GM23338 (cell line): ENCODE results near the gene TMEM132D. TPM values are rescaled to one million over a fixed set of nuclear protein-coding genes. Genes with fewer than 3 reads are reported as not detected.

Experiments used
- ATAC-seq: fragments of 200-7000 bp; cut with Tn5 transposase; 3 replicates; pipeline ENCODE4 v1.9.1; 2020
- DNase-seq: peaks from one replicate; pipeline ENCODE4 v3.0.0-alpha.2; 2015; ENCODE audit warnings: low spot score
- H2AFZ ChIP-seq: fragments of 200-600 bp; sonication (generic); 2 replicates; pipeline ENCODE4 v1.8.0; 2016; ENCODE audit warnings: antibody characterized with exemption, mild to moderate bottlenecking, moderate library complexity
- H3F3A ChIP-seq: fragments of 200-600 bp; sonication (generic); replicated peaks from 2 replicates; pipeline ENCODE4 v1.8.0; 2017; ENCODE audit warnings: antibody characterized with exemption, mixed run types, low read depth
- H3K27ac ChIP-seq: fragments of 200-600 bp; sonication (generic); 2 replicates; pipeline ENCODE4 v1.6.1; 2016; ENCODE audit warnings: low read depth
- H3K27me3 ChIP-seq: fragments of 200-600 bp; sonication (generic); 2 replicates; pipeline ENCODE4 v1.8.0; 2016; ENCODE audit warnings: mild to moderate bottlenecking, mixed run types, moderate library complexity; ENCODE audit not compliant: insufficient read depth
- H3K36me3 ChIP-seq: fragments of 200-600 bp; sonication (generic); 2 replicates; pipeline ENCODE4 v1.8.0; 2016; ENCODE audit warnings: mild to moderate bottlenecking; ENCODE audit not compliant: insufficient read depth
- H3K4me1 ChIP-seq: fragments of 200-600 bp; sonication (generic); 2 replicates; pipeline ENCODE4 v1.8.0; 2016; ENCODE audit warnings: mild to moderate bottlenecking, moderate library complexity; ENCODE audit not compliant: insufficient read depth
- H3K4me2 ChIP-seq: fragments of 200-600 bp; sonication (generic); 2 replicates; pipeline ENCODE4 v1.7.1; 2017; ENCODE audit warnings: mixed run types
- H3K4me3 ChIP-seq: fragments of 200-600 bp; sonication (generic); 2 replicates; pipeline ENCODE4 v1.6.1; 2016; ENCODE audit warnings: mixed run types
- H3K79me2 ChIP-seq: fragments of 200-600 bp; sonication (generic); replicated peaks from 2 replicates; pipeline ENCODE4 v1.8.0; 2017; ENCODE audit warnings: mild to moderate bottlenecking; ENCODE audit not compliant: insufficient read depth
- H3K9me2 ChIP-seq: fragments of 200-600 bp; sonication (generic); 2 replicates; pipeline ENCODE4 v1.8.0; 2017; ENCODE audit not compliant: insufficient read depth
- H4K20me1 ChIP-seq: fragments of 200-600 bp; sonication (generic); replicated peaks from 2 replicates; pipeline ENCODE4 v1.8.0; 2017; ENCODE audit warnings: mild to moderate bottlenecking; ENCODE audit not compliant: insufficient read depth
- H3K27ac Mint-ChIP-seq: 2 replicates; pipeline ENCODE4 v1.8.0; 2020; ENCODE audit warnings: inconsistent platforms, mild to moderate bottlenecking, moderate library complexity, mixed read lengths
- H3K27me3 Mint-ChIP-seq: 3 replicates; pipeline ENCODE4 v1.8.0; 2022; ENCODE audit warnings: low read depth, mild to moderate bottlenecking, moderate library complexity, mixed read lengths, inconsistent platforms; ENCODE audit not compliant: insufficient read depth, poor library complexity
- H3K36me3 Mint-ChIP-seq: 3 replicates; pipeline ENCODE4 v1.8.0; 2021; ENCODE audit warnings: low read depth, mild to moderate bottlenecking, inconsistent platforms, moderate library complexity, mixed read lengths
- H3K4me1 Mint-ChIP-seq: 3 replicates; pipeline ENCODE4 v1.8.0; 2020; ENCODE audit warnings: mild to moderate bottlenecking, inconsistent platforms, mixed read lengths
- H3K4me3 Mint-ChIP-seq: 3 replicates; pipeline ENCODE4 v1.8.0; 2021; ENCODE audit warnings: moderate library complexity, mild to moderate bottlenecking, inconsistent platforms, mixed read lengths
- H3K9me3 Mint-ChIP-seq: 3 replicates; pipeline ENCODE4 v1.8.0; 2020; ENCODE audit warnings: moderate library complexity, mild to moderate bottlenecking, inconsistent platforms, mixed read lengths
- CREB1 ChIP-seq: fragments of 250-450 bp; sonication (Bioruptor Pico); IDR thresholded peaks from 2 replicates; pipeline ENCODE4 v1.5.0; 2020; ENCODE audit warnings: low read depth, mild to moderate bottlenecking, moderate library complexity
- EZH2 ChIP-seq: fragments of 200-600 bp; sonication (generic); IDR thresholded peaks from one replicate; pipeline ENCODE4 v1.8.0; 2017; ENCODE audit warnings: antibody characterized with exemption, mild to moderate bottlenecking, low read depth; ENCODE audit not compliant: unreplicated experiment
- EZH2phosphoT487 ChIP-seq: fragments of 200-600 bp; sonication (generic); IDR thresholded peaks from one replicate; pipeline ENCODE4 v1.8.1; 2018; ENCODE audit warnings: antibody characterized with exemption; ENCODE audit not compliant: unreplicated experiment
- JUNB ChIP-seq: IDR thresholded peaks from one replicate; pipeline ENCODE4 v1.6.1; 2016; ENCODE audit warnings: antibody characterized with exemption; ENCODE audit not compliant: unreplicated experiment
- NANOG ChIP-seq: IDR thresholded peaks from 2 replicates; pipeline ENCODE4 v1.6.1; 2016; ENCODE audit warnings: antibody characterized with exemption, borderline replicate concordance
- POLR2AphosphoS5 ChIP-seq: IDR thresholded peaks from 2 replicates; pipeline ENCODE4 v1.6.1; 2016; ENCODE audit warnings: antibody characterized with exemption, low read depth
- STAT1 ChIP-seq: IDR thresholded peaks from one replicate; pipeline ENCODE4 v1.6.1; 2016; ENCODE audit warnings: antibody characterized with exemption; ENCODE audit not compliant: unreplicated experiment
- ZNF114 ChIP-seq: fragments of 250-450 bp; sonication (Bioruptor Pico); IDR thresholded peaks from 2 replicates; pipeline ENCODE4 v1.5.0; 2020; ENCODE audit warnings: mild to moderate bottlenecking, moderate library complexity
- ZNF331 ChIP-seq: fragments of 250-450 bp; sonication (Bioruptor Pico); IDR thresholded peaks from 2 replicates; pipeline ENCODE4 v1.5.0; 2020; ENCODE audit warnings: low read depth, mild to moderate bottlenecking, moderate library complexity
- polyA plus RNA-seq: library from polyadenylated mRNA; unstranded; fragments of >200 nt; fragmentation: Nextera tagmentation; extraction: Ambion mirVana; gene quantifications from 2 replicates; pipeline ENCODE4 v1.2.1, GENCODE V29; 2016
- total RNA-seq: library from RNA; depleted of rRNA; stranded (reverse); fragments of >200 nt; shearing (Covaris generic); gene quantifications from 2 replicates; pipeline ENCODE4 v1.2.3, GENCODE V29; 2014
- TF ChIP-seq, protein P1 (sequence below), 2 experiments: fragments of 200-600 bp in 1 of 2; sonication (generic) in 1 of 2; conservative IDR thresholded peaks; 2 replicates each; pipeline versions ENCODE4 v1.5.1 to v1.6.1; 2016 to 2017; ENCODE audit warnings: antibody characterized with exemption in 2 of 2, low read depth in 2 of 2, mild to moderate bottlenecking in 2 of 2, moderate library complexity in 1 of 2
- TF ChIP-seq, protein P2 (sequence below): IDR thresholded peaks from one replicate; pipeline ENCODE4 v1.6.1; 2018; ENCODE audit warnings: antibody characterized with exemption; ENCODE audit not compliant: unreplicated experiment
- TF ChIP-seq, protein P3 (sequence below): IDR thresholded peaks from 2 replicates; pipeline ENCODE4 v1.6.1; 2016; ENCODE audit warnings: antibody characterized with exemption

The TMEM132D gene
- total and polyA plus RNA-seq, 2 experiments from 2014 or later = 0.44 to 5.3 TPM

DNA sequence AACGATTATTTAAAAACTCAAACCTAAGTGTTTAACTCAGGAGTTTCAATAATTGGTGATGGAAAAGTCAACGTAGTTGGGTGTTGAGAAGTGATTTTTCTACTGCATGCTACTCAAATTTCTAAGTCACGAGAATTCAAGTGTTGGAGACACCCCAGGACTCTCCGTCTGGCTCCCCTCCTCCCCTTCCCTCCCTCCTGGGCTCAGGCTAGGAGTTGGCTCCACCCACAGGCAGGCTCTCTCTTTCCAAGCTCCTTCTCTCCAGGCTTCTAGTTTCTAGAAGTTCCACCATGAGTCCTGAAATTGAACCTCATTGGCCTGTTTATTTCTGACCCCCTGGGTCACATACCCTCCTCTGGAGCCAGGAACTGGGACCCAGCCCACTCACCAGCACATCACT, 73.0 kb downstream of the TMEM132D start:
- Histone ChIP-seq H3K4me1 (peaks cover 19% of the 10 kb centered on the region), H3K79me2 (no peaks in the 10 kb centered on the region; the same call in 1 of the 2 replicates), H2AFZ (no peak overlapping the region), H3F3A (no peaks in the 10 kb centered on the region), H3K4me2 (no peak overlapping the region), H3K4me3 (no peak overlapping the region), H3K27ac (no peak overlapping the region), H3K36me3 (no peaks in the 10 kb centered on the region), H4K20me1 (no peaks in the 10 kb centered on the region), H3K27me3 (no peaks in the 10 kb centered on the region), H3K9me2 (no peaks in the 10 kb centered on the region)
- TF ChIP-seq, protein P1, sequence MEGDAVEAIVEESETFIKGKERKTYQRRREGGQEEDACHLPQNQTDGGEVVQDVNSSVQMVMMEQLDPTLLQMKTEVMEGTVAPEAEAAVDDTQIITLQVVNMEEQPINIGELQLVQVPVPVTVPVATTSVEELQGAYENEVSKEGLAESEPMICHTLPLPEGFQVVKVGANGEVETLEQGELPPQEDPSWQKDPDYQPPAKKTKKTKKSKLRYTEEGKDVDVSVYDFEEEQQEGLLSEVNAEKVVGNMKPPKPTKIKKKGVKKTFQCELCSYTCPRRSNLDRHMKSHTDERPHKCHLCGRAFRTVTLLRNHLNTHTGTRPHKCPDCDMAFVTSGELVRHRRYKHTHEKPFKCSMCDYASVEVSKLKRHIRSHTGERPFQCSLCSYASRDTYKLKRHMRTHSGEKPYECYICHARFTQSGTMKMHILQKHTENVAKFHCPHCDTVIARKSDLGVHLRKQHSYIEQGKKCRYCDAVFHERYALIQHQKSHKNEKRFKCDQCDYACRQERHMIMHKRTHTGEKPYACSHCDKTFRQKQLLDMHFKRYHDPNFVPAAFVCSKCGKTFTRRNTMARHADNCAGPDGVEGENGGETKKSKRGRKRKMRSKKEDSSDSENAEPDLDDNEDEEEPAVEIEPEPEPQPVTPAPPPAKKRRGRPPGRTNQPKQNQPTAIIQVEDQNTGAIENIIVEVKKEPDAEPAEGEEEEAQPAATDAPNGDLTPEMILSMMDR (conservative IDR thresholded peaks at IDR 0.05; ENCODE audit: low read depth in 2 of 2) = peak in 1 of 2 experiments; percentile 22; a peak in 2 of 4 replicates
- no peak for TF ChIP-seq EZH2
- Mint-ChIP-seq H3K27me3 (peaks cover 4% of the 10 kb centered on the region), H3K36me3 (peaks cover 44% of the 10 kb centered on the region), H3K27ac (no peak overlapping the region), H3K4me3 (no peak overlapping the region), H3K4me1 (no peaks in the 10 kb centered on the region), H3K9me3 (no peaks in the 10 kb centered on the region; the same call in none of the 3 replicates)
- ATAC-seq (no peak), DNase-seq (peak; percentile 40)

DNA sequence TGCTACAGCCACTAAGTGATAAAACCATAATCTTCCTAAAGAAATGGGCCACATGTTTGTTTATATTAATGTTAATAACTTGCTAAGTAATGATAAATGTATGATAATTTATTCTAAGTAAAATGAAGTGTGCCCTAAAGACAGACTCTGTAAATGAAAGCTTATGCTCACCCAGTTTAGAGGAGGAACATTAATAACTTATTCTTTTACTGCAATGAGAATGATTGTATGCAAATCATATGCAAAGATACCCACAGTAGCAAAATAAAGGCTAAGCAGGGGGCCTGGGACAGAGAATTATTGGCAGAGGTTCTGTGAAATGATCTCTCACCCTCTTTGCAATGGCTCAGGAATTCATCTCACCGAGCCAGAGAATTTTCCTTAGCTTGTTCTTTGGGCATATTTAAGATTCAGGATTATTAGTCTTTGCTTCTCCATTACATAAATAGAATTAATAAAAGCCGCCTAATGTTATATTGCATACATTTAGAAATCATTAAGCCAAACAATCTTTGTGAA, 75.9 kb downstream of the TMEM132D start:
- H3K27ac ChIP-seq = peak overlapping the region; percentile 74
- no peak overlapping the region for H3K27ac Mint-ChIP-seq
- TF ChIP-seq ZNF331 (CRISPR knock-in tag) = no peak
- TF ChIP-seq, protein P1 (conservative IDR thresholded peaks at IDR 0.05; ENCODE audit: low read depth in 2 of 2) = no peak
- TF ChIP-seq NANOG = no peak
- no peak for TF ChIP-seq CREB1 (CRISPR knock-in tag)
- no peak for TF ChIP-seq EZH2
- TF ChIP-seq POLR2AphosphoS5 = no peak
- no peak for TF ChIP-seq STAT1
- TF ChIP-seq, protein P2, sequence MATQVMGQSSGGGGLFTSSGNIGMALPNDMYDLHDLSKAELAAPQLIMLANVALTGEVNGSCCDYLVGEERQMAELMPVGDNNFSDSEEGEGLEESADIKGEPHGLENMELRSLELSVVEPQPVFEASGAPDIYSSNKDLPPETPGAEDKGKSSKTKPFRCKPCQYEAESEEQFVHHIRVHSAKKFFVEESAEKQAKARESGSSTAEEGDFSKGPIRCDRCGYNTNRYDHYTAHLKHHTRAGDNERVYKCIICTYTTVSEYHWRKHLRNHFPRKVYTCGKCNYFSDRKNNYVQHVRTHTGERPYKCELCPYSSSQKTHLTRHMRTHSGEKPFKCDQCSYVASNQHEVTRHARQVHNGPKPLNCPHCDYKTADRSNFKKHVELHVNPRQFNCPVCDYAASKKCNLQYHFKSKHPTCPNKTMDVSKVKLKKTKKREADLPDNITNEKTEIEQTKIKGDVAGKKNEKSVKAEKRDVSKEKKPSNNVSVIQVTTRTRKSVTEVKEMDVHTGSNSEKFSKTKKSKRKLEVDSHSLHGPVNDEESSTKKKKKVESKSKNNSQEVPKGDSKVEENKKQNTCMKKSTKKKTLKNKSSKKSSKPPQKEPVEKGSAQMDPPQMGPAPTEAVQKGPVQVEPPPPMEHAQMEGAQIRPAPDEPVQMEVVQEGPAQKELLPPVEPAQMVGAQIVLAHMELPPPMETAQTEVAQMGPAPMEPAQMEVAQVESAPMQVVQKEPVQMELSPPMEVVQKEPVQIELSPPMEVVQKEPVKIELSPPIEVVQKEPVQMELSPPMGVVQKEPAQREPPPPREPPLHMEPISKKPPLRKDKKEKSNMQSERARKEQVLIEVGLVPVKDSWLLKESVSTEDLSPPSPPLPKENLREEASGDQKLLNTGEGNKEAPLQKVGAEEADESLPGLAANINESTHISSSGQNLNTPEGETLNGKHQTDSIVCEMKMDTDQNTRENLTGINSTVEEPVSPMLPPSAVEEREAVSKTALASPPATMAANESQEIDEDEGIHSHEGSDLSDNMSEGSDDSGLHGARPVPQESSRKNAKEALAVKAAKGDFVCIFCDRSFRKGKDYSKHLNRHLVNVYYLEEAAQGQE = no peak
- TF ChIP-seq JUNB = no peak
- no peak for TF ChIP-seq EZH2phosphoT487
- TF ChIP-seq, protein P3, sequence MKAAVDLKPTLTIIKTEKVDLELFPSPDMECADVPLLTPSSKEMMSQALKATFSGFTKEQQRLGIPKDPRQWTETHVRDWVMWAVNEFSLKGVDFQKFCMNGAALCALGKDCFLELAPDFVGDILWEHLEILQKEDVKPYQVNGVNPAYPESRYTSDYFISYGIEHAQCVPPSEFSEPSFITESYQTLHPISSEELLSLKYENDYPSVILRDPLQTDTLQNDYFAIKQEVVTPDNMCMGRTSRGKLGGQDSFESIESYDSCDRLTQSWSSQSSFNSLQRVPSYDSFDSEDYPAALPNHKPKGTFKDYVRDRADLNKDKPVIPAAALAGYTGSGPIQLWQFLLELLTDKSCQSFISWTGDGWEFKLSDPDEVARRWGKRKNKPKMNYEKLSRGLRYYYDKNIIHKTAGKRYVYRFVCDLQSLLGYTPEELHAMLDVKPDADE = no peak
- no peak for TF ChIP-seq ZNF114 (CRISPR knock-in tag)

More for the DNA sequence above, 75.9 kb downstream of the TMEM132D start:
- no peak for ATAC-seq
- Mint-ChIP-seq H3K4me3 (no peak overlapping the region), H3K9me3 (no peaks in the 10 kb centered on the region; the same call in none of the 3 replicates), H3K27me3 (peaks cover 5% of the 10 kb centered on the region), H3K4me1 (no peaks in the 10 kb centered on the region), H3K36me3 (peaks cover 42% of the 10 kb centered on the region)
- no peak overlapping the region for H3K4me3 ChIP-seq
- H2AFZ ChIP-seq = no peak overlapping the region
- H3K9me2 ChIP-seq = no peaks in the 10 kb centered on the region
- peaks cover 19% of the 10 kb centered on the region for H3K4me1 ChIP-seq
- H4K20me1 ChIP-seq = no peaks in the 10 kb centered on the region
- H3F3A ChIP-seq = no peaks in the 10 kb centered on the region
- H3K27me3 ChIP-seq = no peaks in the 10 kb centered on the region
- H3K79me2 ChIP-seq = no peaks in the 10 kb centered on the region; the same call in 1 of the 2 replicates
- no peaks in the 10 kb centered on the region for H3K36me3 ChIP-seq
- DNase-seq = peak; percentile 13
- H3K4me2 ChIP-seq = peak overlapping the region; percentile 25; the same call in 1 of the 2 replicates
